T-helper 17 cell (primary cell): Measurements from ENCODE around the gene AMT. TPM values are rescaled to one million over a fixed set of nuclear protein-coding genes. Genes with fewer than 3 reads are reported as not detected.
A peak's percentile ranks its signal among the peaks of the same experiment; 100 is the strongest.

Experiments
- ATAC-seq: fragments of 150-1000 bp; cut with Tn5 transposase; 2 replicates; pipeline ENCODE4 v1.10.0; 2021; ENCODE audit warnings: mild to moderate bottlenecking, moderate library complexity
- DNase-seq, 3 donors: peaks; one replicate each; pipeline versions ENCODE4 v3.0.0 to v3.0.0-alpha.2; 2020 to 2021
- H3K9me3 ChIP-seq: one replicate; pipeline ENCODE4 v1.7.0; 2013; ENCODE audit warnings: low read length, mild to moderate bottlenecking; ENCODE audit not compliant: control insufficient read depth, poor library complexity, severe bottlenecking
- H3K27ac Mint-ChIP-seq: one replicate; pipeline ENCODE4 v1.8.0; 2022; ENCODE audit warnings: mild to moderate bottlenecking, moderate library complexity, mixed read lengths
- H3K27me3 Mint-ChIP-seq: one replicate; pipeline ENCODE4 v1.8.0; 2022; ENCODE audit warnings: mixed read lengths
- H3K36me3 Mint-ChIP-seq: one replicate; pipeline ENCODE4 v1.8.0; 2022; ENCODE audit warnings: low read depth, mixed read lengths
- H3K4me1 Mint-ChIP-seq: one replicate; pipeline ENCODE4 v1.8.0; 2022; ENCODE audit warnings: mild to moderate bottlenecking, mixed read lengths
- H3K4me3 Mint-ChIP-seq: one replicate; pipeline ENCODE4 v1.8.0; 2022; ENCODE audit warnings: mild to moderate bottlenecking, moderate library complexity, mixed read lengths
- total RNA-seq, 4 donors: library from RNA in 2 of 4; stranded (reverse) in 2 of 4; gene quantifications; one replicate each; pipeline ENCODE4 v1.2.3 and lab custom pipeline; 2022 to 2026

The AMT gene
- total RNA-seq = 1 to 10 TPM; 5.9 to 8.3 TPM
- 0 to 0.23 reads per million in 2 donors for total RNA-seq (lab: John Stamatoyannopoulos, UW)

GRCh38 chr3:49422379-49423248, at the start of gene AMT:
TSS of gene AMT (minus strand) at chr3:49422473. CDS start at chr3:49422450, 23 bp downstream.
- no peak for ATAC-seq
- H3K4me1 Mint-ChIP-seq = peaks cover 22% of the 10 kb centered on the region
- H3K27me3 Mint-ChIP-seq = no peaks in the 10 kb centered on the region
- H3K9me3 ChIP-seq = no peaks in the 10 kb centered on the region
- H3K36me3 Mint-ChIP-seq = peaks cover 2% of the 10 kb centered on the region
- DNase-seq = no peak
- no peak within 1 kb of the TSS for H3K4me3 Mint-ChIP-seq
- H3K27ac Mint-ChIP-seq = peak within 1 kb of the TSS; percentile 32

- Mint-ChIP-seq H3K27ac (peak overlapping the region; percentile 92), H3K36me3 (no peaks in the 10 kb centered on the region), H3K4me1 (peaks cover 20% of the 10 kb centered on the region), H3K4me3 (peak overlapping the region; percentile 89), H3K27me3 (no peaks in the 10 kb centered on the region)
- ATAC-seq = peak; percentile 32
- no peaks in the 10 kb centered on the region for H3K9me3 ChIP-seq
- no peak for DNase-seq
Measured at GRCh38 chr3:49470714-49471420, 48.6 kb upstream of the AMT start.

- Mint-ChIP-seq H3K4me1 (peaks cover 20% of the 10 kb centered on the region), H3K27me3 (no peaks in the 10 kb centered on the region), H3K27ac (peak within 1 kb of the TSS; percentile 92), H3K4me3 (peak within 1 kb of the TSS; percentile 89), H3K36me3 (no peaks in the 10 kb centered on the region)
- no peaks in the 10 kb centered on the region for H3K9me3 ChIP-seq
- DNase-seq (peak; percentile 91 to 97 (median 94)), ATAC-seq (peak; percentile 89)
Measured at GRCh38 chr3:49469936-49470713, 47.9 kb upstream of the AMT start, which contains the start of gene DAG1. TSS of gene DAG1 (plus strand) at chr3:49470267. CDS start at chr3:49510535, 40,268 bp downstream.

GRCh38 chr3:49469037-49469935, 47.0 kb upstream of the AMT start:
- no peaks in the 10 kb centered on the region for H3K9me3 ChIP-seq
- Mint-ChIP-seq H3K4me3 (peak overlapping the region; percentile 89), H3K4me1 (peaks cover 20% of the 10 kb centered on the region), H3K36me3 (no peaks in the 10 kb centered on the region), H3K27me3 (no peaks in the 10 kb centered on the region), H3K27ac (peak overlapping the region; percentile 82)
- ATAC-seq = no peak
- no peak for DNase-seq

GRCh38 chr3:49466085-49466484, 43.8 kb upstream of the AMT start:
- H3K9me3 ChIP-seq = no peaks in the 10 kb centered on the region
- no peak for ATAC-seq
- H3K27ac Mint-ChIP-seq = no peak overlapping the region
- no peaks in the 10 kb centered on the region for H3K27me3 Mint-ChIP-seq
- H3K4me3 Mint-ChIP-seq = no peak overlapping the region
- DNase-seq = no peak
- no peaks in the 10 kb centered on the region for H3K36me3 Mint-ChIP-seq
- H3K4me1 Mint-ChIP-seq = peaks cover 7% of the 10 kb centered on the region

GRCh38 chr3:49465270-49466034, 43.2 kb upstream of the AMT start:
- H3K36me3 Mint-ChIP-seq = no peaks in the 10 kb centered on the region
- no peak overlapping the region for H3K27ac Mint-ChIP-seq
- no peaks in the 10 kb centered on the region for H3K9me3 ChIP-seq
- no peaks in the 10 kb centered on the region for H3K27me3 Mint-ChIP-seq
- H3K4me3 Mint-ChIP-seq = no peak overlapping the region
- DNase-seq (no peak), ATAC-seq (no peak)
- H3K4me1 Mint-ChIP-seq = peaks cover 7% of the 10 kb centered on the region

- Mint-ChIP-seq H3K4me3 (no peak overlapping the region), H3K36me3 (no peaks in the 10 kb centered on the region), H3K27me3 (no peaks in the 10 kb centered on the region), H3K4me1 (no peaks in the 10 kb centered on the region), H3K27ac (no peak overlapping the region)
- DNase-seq (no peak), ATAC-seq (no peak)
- H3K9me3 ChIP-seq = no peaks in the 10 kb centered on the region
Measured at GRCh38 chr3:49462222-49462621, 39.9 kb upstream of the AMT start.

GRCh38 chr3:49461443-49462171, 39.3 kb upstream of the AMT start:
- H3K4me3 Mint-ChIP-seq = no peak overlapping the region
- DNase-seq (no peak), ATAC-seq (no peak)
- no peak overlapping the region for H3K27ac Mint-ChIP-seq
- H3K36me3 Mint-ChIP-seq = no peaks in the 10 kb centered on the region
- no peaks in the 10 kb centered on the region for H3K4me1 Mint-ChIP-seq
- H3K9me3 ChIP-seq = no peaks in the 10 kb centered on the region
- no peaks in the 10 kb centered on the region for H3K27me3 Mint-ChIP-seq

GRCh38 chr3:49460956-49461355, 38.7 kb upstream of the AMT start:
- no peaks in the 10 kb centered on the region for H3K9me3 ChIP-seq
- no peaks in the 10 kb centered on the region for H3K27me3 Mint-ChIP-seq
- ATAC-seq = no peak

GRCh38 chr3:49460188-49460890, 38.1 kb upstream of the AMT start:
- no peaks in the 10 kb centered on the region for H3K9me3 ChIP-seq
- DNase-seq = no peak
- ATAC-seq = no peak
- no peaks in the 10 kb centered on the region for H3K27me3 Mint-ChIP-seq
- no peak overlapping the region for H3K4me3 Mint-ChIP-seq
- no peaks in the 10 kb centered on the region for H3K4me1 Mint-ChIP-seq
- H3K27ac Mint-ChIP-seq = no peak overlapping the region
- no peaks in the 10 kb centered on the region for H3K36me3 Mint-ChIP-seq

More at GRCh38 chr3:49460956-49461355, 38.7 kb upstream of the AMT start:
- no peaks in the 10 kb centered on the region for H3K4me1 Mint-ChIP-seq
- no peak overlapping the region for H3K27ac Mint-ChIP-seq
- no peaks in the 10 kb centered on the region for H3K36me3 Mint-ChIP-seq
- H3K4me3 Mint-ChIP-seq = no peak overlapping the region
- DNase-seq = no peak

GRCh38 chr3:49456466-49456865, 34.2 kb upstream of the AMT start:
- no peaks in the 10 kb centered on the region for H3K9me3 ChIP-seq
- DNase-seq (no peak), ATAC-seq (no peak)
- Mint-ChIP-seq H3K4me3 (no peak overlapping the region), H3K36me3 (no peaks in the 10 kb centered on the region), H3K4me1 (no peaks in the 10 kb centered on the region), H3K27me3 (no peaks in the 10 kb centered on the region), H3K27ac (no peak overlapping the region)
